ENCODE results near the gene CELSR3.

- TF ChIP-seq EZH2phosphoT487 (IDR thresholded peaks at IDR 0.05; ENCODE audit: borderline replicate concordance, low read length) (no peak), EZH2 (IDR thresholded peaks at IDR 0.05; ENCODE audit: low read length, unreplicated experiment) (no peak)
- TF ChIP-seq, protein P1, sequence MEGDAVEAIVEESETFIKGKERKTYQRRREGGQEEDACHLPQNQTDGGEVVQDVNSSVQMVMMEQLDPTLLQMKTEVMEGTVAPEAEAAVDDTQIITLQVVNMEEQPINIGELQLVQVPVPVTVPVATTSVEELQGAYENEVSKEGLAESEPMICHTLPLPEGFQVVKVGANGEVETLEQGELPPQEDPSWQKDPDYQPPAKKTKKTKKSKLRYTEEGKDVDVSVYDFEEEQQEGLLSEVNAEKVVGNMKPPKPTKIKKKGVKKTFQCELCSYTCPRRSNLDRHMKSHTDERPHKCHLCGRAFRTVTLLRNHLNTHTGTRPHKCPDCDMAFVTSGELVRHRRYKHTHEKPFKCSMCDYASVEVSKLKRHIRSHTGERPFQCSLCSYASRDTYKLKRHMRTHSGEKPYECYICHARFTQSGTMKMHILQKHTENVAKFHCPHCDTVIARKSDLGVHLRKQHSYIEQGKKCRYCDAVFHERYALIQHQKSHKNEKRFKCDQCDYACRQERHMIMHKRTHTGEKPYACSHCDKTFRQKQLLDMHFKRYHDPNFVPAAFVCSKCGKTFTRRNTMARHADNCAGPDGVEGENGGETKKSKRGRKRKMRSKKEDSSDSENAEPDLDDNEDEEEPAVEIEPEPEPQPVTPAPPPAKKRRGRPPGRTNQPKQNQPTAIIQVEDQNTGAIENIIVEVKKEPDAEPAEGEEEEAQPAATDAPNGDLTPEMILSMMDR (conservative IDR thresholded peaks at IDR 0.05; ENCODE audit: low read depth, low read length): no peak
Measured at GRCh38 chr3:48596676-48597407, 65.8 kb downstream of the CELSR3 start.

All from PC-3 (cell line).